Cerebellar nuclear complex (tissue), 1 donor: ENCODE results near the gene SLC30A1.

Experiments used
- DNase-seq, 2 experiments: peaks; one replicate each; lab custom pipeline; 2025; lab: John Stamatoyannopoulos, UW

Gene SLC30A1

GRCh38 chr1:211524521-211524920, 54.4 kb downstream of the SLC30A1 start:
- no peak for DNase-seq

- DNase-seq, result no peak
Observed at GRCh38 chr1:211522804-211523203, 56.2 kb downstream of the SLC30A1 start.
